IMR-90 (cell line): ENCODE measurements around the gene STARD3. TPM values are rescaled to one million over a fixed set of nuclear protein-coding genes. Genes with fewer than 3 reads are reported as not detected.

Experiments used
- ATAC-seq: fragments of 200-7000 bp; cut with Tn5 transposase; 2 replicates; pipeline ENCODE4 v1.9.1; 2020; ENCODE audit warnings: low read depth, mild to moderate bottlenecking, moderate library complexity
- BruUV-seq: library from RNA; stranded (reverse); fragments of 400-500 nt; replicated peaks from 2 replicates; lab custom pipeline; 2021; lab: Mats Ljungman, UMichigan
- CTCF ChIA-PET: fragments of 300-600 bp; formaldehyde crosslinking; extraction: SDS; loops from one replicate; lab custom pipeline; 2021; ENCODE audit warnings: antibody characterized with exemption; lab: Yijun Ruan, JAX
- POLR2A ChIA-PET: fragments of 300-600 bp; sonication (Branson Sonifier 250); formaldehyde crosslinking; loops from one replicate; lab custom pipeline; 2022; ENCODE audit warnings: antibody characterized with exemption; ENCODE audit not compliant: unreplicated experiment; lab: Charles Lee
- DNase-seq: peaks from one replicate; pipeline ENCODE4 v3.0.0; 2013
- H2AFZ ChIP-seq: replicated peaks from 2 replicates; pipeline ENCODE3; 2013; ENCODE audit warnings: low read length, mild to moderate bottlenecking; ENCODE audit not compliant: poor library complexity
- H2AK5ac ChIP-seq: 2 replicates; pipeline ENCODE4 v1.6.1; 2013; ENCODE audit warnings: low read depth, low read length, inconsistent platforms
- H2AK9ac ChIP-seq: replicated peaks from 2 replicates; pipeline ENCODE3; 2013; ENCODE audit warnings: mild to moderate bottlenecking, low read depth, low read length, moderate library complexity; ENCODE audit not compliant: poor library complexity
- H2BK120ac ChIP-seq: 2 replicates; pipeline ENCODE4 v1.6.1; 2013; ENCODE audit warnings: low read depth, low read length, inconsistent platforms
- H2BK15ac ChIP-seq: 3 replicates; pipeline ENCODE4 v1.6.1; 2013; ENCODE audit warnings: low read depth, low read length, inconsistent platforms
- H2BK20ac ChIP-seq: 2 replicates; pipeline ENCODE4 v1.6.1; 2013; ENCODE audit warnings: low read depth, mild to moderate bottlenecking, inconsistent platforms, low read length, moderate library complexity
- H2BK5ac ChIP-seq: 2 replicates; pipeline ENCODE4 v1.6.1; 2013; ENCODE audit warnings: mild to moderate bottlenecking, low read depth, low read length, inconsistent platforms; ENCODE audit not compliant: poor library complexity, severe bottlenecking
- H3K14ac ChIP-seq: replicated peaks from 2 replicates; pipeline ENCODE4 v1.6.1; 2013; ENCODE audit warnings: low read depth, low read length, inconsistent platforms
- H3K18ac ChIP-seq: 2 replicates; pipeline ENCODE4 v1.6.1; 2013; ENCODE audit warnings: low read depth, low read length, control low read depth
- H3K23ac ChIP-seq: 2 replicates; pipeline ENCODE4 v1.6.1; 2013; ENCODE audit warnings: low read depth, low read length, inconsistent platforms
- H3K27ac ChIP-seq: 2 replicates; pipeline ENCODE4 v1.5.1; 2013; ENCODE audit warnings: mild to moderate bottlenecking, control low read depth, low read length; ENCODE audit not compliant: insufficient read depth
- H3K27me3 ChIP-seq: 2 replicates; pipeline ENCODE4 v1.6.1; 2013; ENCODE audit warnings: low read length; ENCODE audit not compliant: control insufficient read depth, insufficient read depth
- H3K36me3 ChIP-seq: 2 replicates; pipeline ENCODE4 v1.6.1; 2013; ENCODE audit warnings: low read length, mixed read lengths; ENCODE audit not compliant: control insufficient read depth, insufficient read depth
- H3K4ac ChIP-seq: 2 replicates; pipeline ENCODE4 v1.6.1; 2013; ENCODE audit warnings: low read depth, low read length, inconsistent platforms
- H3K4me1 ChIP-seq: 2 replicates; pipeline ENCODE4 v1.6.1; 2013; ENCODE audit warnings: low read length, mixed read lengths; ENCODE audit not compliant: control insufficient read depth, insufficient read depth
- H3K4me2 ChIP-seq: 2 replicates; pipeline ENCODE4 v1.6.1; 2013; ENCODE audit warnings: low read depth, mild to moderate bottlenecking, control low read depth, low read length, moderate library complexity
- H3K4me3 ChIP-seq: 2 replicates; pipeline ENCODE4 v1.5.1; 2013; ENCODE audit warnings: low read depth, mild to moderate bottlenecking, control low read depth, low read length, moderate library complexity; ENCODE audit not compliant: insufficient read depth
- H3K56ac ChIP-seq: 2 replicates; pipeline ENCODE4 v1.6.1; 2013; ENCODE audit warnings: low read length, inconsistent platforms; ENCODE audit not compliant: insufficient read depth; ENCODE audit errors: extremely low read depth
- H3K79me1 ChIP-seq, 2 experiments: 2 replicates each; pipeline ENCODE4 v1.6.1; 2013; ENCODE audit warnings: low read length in 2 of 2, inconsistent platforms in 1 of 2, low read depth in 1 of 2
- H3K9ac ChIP-seq: 2 replicates; pipeline ENCODE4 v1.6.1; 2013; ENCODE audit warnings: low read depth, low read length, control low read depth
- H3K9me1 ChIP-seq: 2 replicates; pipeline ENCODE4 v1.6.1; 2013; ENCODE audit warnings: low read length, inconsistent platforms; ENCODE audit not compliant: insufficient read depth
- H3K9me3 ChIP-seq: 2 replicates; pipeline ENCODE4 v1.6.1; 2013; ENCODE audit warnings: low read length; ENCODE audit not compliant: control insufficient read depth, insufficient read depth
- H4K20me1 ChIP-seq: 2 replicates; pipeline ENCODE4 v1.6.1; 2013; ENCODE audit warnings: low read length, inconsistent platforms; ENCODE audit not compliant: insufficient read depth
- H4K5ac ChIP-seq: 2 replicates; pipeline ENCODE4 v1.6.1; 2013; ENCODE audit warnings: mild to moderate bottlenecking, low read depth, low read length, control low read depth
- H4K8ac ChIP-seq, 2 experiments: 2 replicates each; pipeline ENCODE4 v1.6.1; 2013; ENCODE audit warnings: low read depth in 2 of 2, low read length in 2 of 2, control low read depth in 1 of 2, inconsistent platforms in 1 of 2
- H4K91ac ChIP-seq: 2 replicates; pipeline ENCODE4 v1.6.1; 2013; ENCODE audit warnings: low read depth, low read length, inconsistent platforms; ENCODE audit not compliant: insufficient read depth
- CEBPB ChIP-seq: IDR thresholded peaks from 2 replicates; pipeline ENCODE4 v1.6.1; 2012; ENCODE audit warnings: low read depth, low read length, improper control_type of control experiment
- CHD1 ChIP-seq: IDR thresholded peaks from 2 replicates; pipeline ENCODE4 v1.6.1; 2012; ENCODE audit warnings: low read depth, low read length, improper control_type of control experiment
- CTCF ChIP-seq: conservative IDR thresholded peaks from 2 replicates; pipeline ENCODE4 v1.5.1; 2012; ENCODE audit warnings: mild to moderate bottlenecking, low read depth, low read length, improper control_type of control experiment
- FOS ChIP-seq: fragments of 150-350 bp; IDR thresholded peaks from 2 replicates; pipeline ENCODE4 v1.6.1; 2016; ENCODE audit warnings: low read depth, low read length
- MAZ ChIP-seq: IDR thresholded peaks from 2 replicates; pipeline ENCODE4 v1.6.1; 2012; ENCODE audit warnings: low read depth, mild to moderate bottlenecking, low read length, improper control_type of control experiment, moderate library complexity, borderline replicate concordance
- MXI1 ChIP-seq: IDR thresholded peaks from 2 replicates; pipeline ENCODE4 v1.6.1; 2012; ENCODE audit warnings: low read depth, mild to moderate bottlenecking, low read length, moderate library complexity, borderline replicate concordance
- NFE2L2 ChIP-seq: fragments of 150-350 bp; IDR thresholded peaks from 2 replicates; pipeline ENCODE4 v1.6.1; 2016; ENCODE audit warnings: low read depth, mild to moderate bottlenecking, low read length
- POLR2A ChIP-seq: IDR thresholded peaks from 2 replicates; pipeline ENCODE4 v1.6.1; 2012; ENCODE audit warnings: mild to moderate bottlenecking, low read depth, low read length
- RAD21 ChIP-seq: IDR thresholded peaks from 2 replicates; pipeline ENCODE4 v1.6.1; 2012; ENCODE audit warnings: low read length, improper control_type of control experiment
- RCOR1 ChIP-seq: IDR thresholded peaks from 2 replicates; pipeline ENCODE4 v1.6.1; 2012; ENCODE audit warnings: mild to moderate bottlenecking, low read length, improper control_type of control experiment; ENCODE audit not compliant: insufficient replicate concordance
- SMC3 ChIP-seq: fragments of 150-350 bp; IDR thresholded peaks from 2 replicates; pipeline ENCODE4 v1.6.1; 2016; ENCODE audit warnings: low read depth, mild to moderate bottlenecking, antibody characterized with exemption, low read length, moderate library complexity
- WGBS, 2 experiments: methylation state at CpG; one replicate each; pipeline versions ENCODE4 v1.1.5 to v1.1.7; 2013; ENCODE audit warnings: missing lambda C conversion rate in 2 of 2; ENCODE audit not compliant: insufficient read length in 1 of 2; ENCODE audit errors: extremely low coverage in 2 of 2; 5-methylcytosine and 5-hydroxymethylcytosine counted together
- dilution Hi-C: fragments of 300-500 bp; cut with HindIII; formaldehyde crosslinking; loops from one replicate; pipeline ENCODE4 v1.14.3; 2018; ENCODE audit warnings: low sequenced_read_pairs; ENCODE audit not compliant: unreplicated experiment
- in situ Hi-C: fragments of 300-500 bp; cut with MboI; formaldehyde crosslinking; loops from 3 replicates; pipeline ENCODE4 v1.14.3; 2019; ENCODE audit warnings: low sequenced_read_pairs, inconsistent platforms, mixed read lengths
- intact Hi-C: fragments of 100-400 bp; cut with micrococcal nuclease; formaldehyde crosslinking; loops from 2 replicates; pipeline ENCODE4 v1.10.0; 2022
- polyA plus RNA-seq, 3 experiments: library from polyadenylated mRNA; depleted of rRNA; stranded (reverse); fragments of >200 nt; gene quantifications; 2 replicates each; pipeline ENCODE4 v1.2.3, GENCODE V29; 2012; ENCODE audit warnings: low replicate concordance in 1 of 3
- total RNA-seq: library from RNA; depleted of rRNA; stranded (reverse); fragments of >200 nt; gene quantifications from 2 replicates; pipeline ENCODE4 v1.2.3, GENCODE V29; 2012
- TF ChIP-seq, protein P1 (sequence below): fragments of 150-350 bp; IDR thresholded peaks from 2 replicates; pipeline ENCODE4 v1.6.1; 2016; ENCODE audit warnings: low read depth, mild to moderate bottlenecking, low read length, moderate library complexity, borderline replicate concordance

STARD3 gene
- total and polyA plus RNA-seq, 2 of the 4 experiments (the other 2 are of a cell fraction) = 8.1 to 50.4 TPM

GRCh38 chr17:39705786-39706348, 68.9 kb downstream of the STARD3 start:
- no peak overlapping the region for H2BK20ac ChIP-seq
- no peaks in the 10 kb centered on the region for H3K27me3 ChIP-seq
- H3K23ac ChIP-seq = no peak overlapping the region
- no peak overlapping the region for H4K5ac ChIP-seq
- no peak overlapping the region for H2AFZ ChIP-seq
- no peak overlapping the region for H3K14ac ChIP-seq
- DNase-seq (no peak), ATAC-seq (no peak)
- H2BK15ac ChIP-seq = no peak overlapping the region
- H3K4me1 ChIP-seq = peaks cover 18% of the 10 kb centered on the region
- BruUV-seq = no TSS peak
- H3K36me3 ChIP-seq = peaks cover 33% of the 10 kb centered on the region
- H3K56ac ChIP-seq = no peak overlapping the region
- no peak overlapping the region for H3K4ac ChIP-seq
- no peak overlapping the region for H2BK120ac ChIP-seq
- no peak overlapping the region for H2BK5ac ChIP-seq
- CTCF ChIA-PET = interaction anchor here (1.1 kb wide), 1 partner anchor 77 kb away, joined by 3 read pairs; no protein-coding TSS in a partner anchor
- H3K79me1 ChIP-seq = peaks cover 0 to 65% of the 10 kb centered on the region in 2 experiments; a peak in 3 of 4 replicates
- H3K9me1 ChIP-seq = peaks cover 20% of the 10 kb centered on the region
- H3K4me3 ChIP-seq = no peak overlapping the region
- H4K91ac ChIP-seq = no peak overlapping the region
- 86% methylated on average over 8 of the region's 12 CpGs; no CpG with 5 or more reads in 1 of the 2 experiments for WGBS, 2 experiments
- peaks cover 54% of the 10 kb centered on the region for H4K20me1 ChIP-seq
- no peak overlapping the region for H3K27ac ChIP-seq
- in situ Hi-C loops (no loop called here), dilution Hi-C loops (no loop called here), intact Hi-C loops (no loop called here)
- no peak overlapping the region for H3K9ac ChIP-seq
- POLR2A ChIA-PET = no interaction called here
- H2AK9ac ChIP-seq = no peak overlapping the region
- no peak overlapping the region for H3K18ac ChIP-seq
- H2AK5ac ChIP-seq = no peak overlapping the region
- H3K4me2 ChIP-seq = no peak overlapping the region
- no peak for TF ChIP-seq CEBPB
- no peak for TF ChIP-seq FOS
- TF ChIP-seq, protein P1, sequence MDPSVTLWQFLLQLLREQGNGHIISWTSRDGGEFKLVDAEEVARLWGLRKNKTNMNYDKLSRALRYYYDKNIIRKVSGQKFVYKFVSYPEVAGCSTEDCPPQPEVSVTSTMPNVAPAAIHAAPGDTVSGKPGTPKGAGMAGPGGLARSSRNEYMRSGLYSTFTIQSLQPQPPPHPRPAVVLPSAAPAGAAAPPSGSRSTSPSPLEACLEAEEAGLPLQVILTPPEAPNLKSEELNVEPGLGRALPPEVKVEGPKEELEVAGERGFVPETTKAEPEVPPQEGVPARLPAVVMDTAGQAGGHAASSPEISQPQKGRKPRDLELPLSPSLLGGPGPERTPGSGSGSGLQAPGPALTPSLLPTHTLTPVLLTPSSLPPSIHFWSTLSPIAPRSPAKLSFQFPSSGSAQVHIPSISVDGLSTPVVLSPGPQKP = no peak
- no peak for TF ChIP-seq CTCF
- TF ChIP-seq RAD21 = no peak
- no peak for TF ChIP-seq NFE2L2
- no peak for TF ChIP-seq RCOR1
- TF ChIP-seq MAZ = no peak
- no peak for TF ChIP-seq CHD1
- TF ChIP-seq POLR2A = no peak
- TF ChIP-seq SMC3 = no peak
- TF ChIP-seq MXI1 = no peak
- H3K9me3 ChIP-seq = no peaks in the 10 kb centered on the region
- H4K8ac ChIP-seq = no peak overlapping the region
